K562 (cell line): ENCODE data around the gene GP2.

Experiments used
- CCAR2 ChIP-seq: fragments of 200-400 bp; formaldehyde crosslinking; IDR thresholded peaks from 2 replicates; pipeline ENCODE4 v1.6.1; 2017; ENCODE audit warnings: mild to moderate bottlenecking, low read depth, low read length
- DIDO1 ChIP-seq: fragments of 450-650 bp; IDR thresholded peaks from 2 replicates; pipeline ENCODE4 v1.6.1; 2016; ENCODE audit warnings: low read depth, missing biosample characterization, missing genetic modification characterization
- EZH2 ChIP-seq: IDR thresholded peaks from 2 replicates; pipeline ENCODE4 v1.6.1; 2012; ENCODE audit warnings: low read depth, mild to moderate bottlenecking, inconsistent platforms, low read length, borderline replicate concordance
- JUND ChIP-seq, 2 experiments: IDR thresholded peaks; 2 replicates in 1 of 2; 3 replicates in 1 of 2; pipeline ENCODE4 v1.6.1; 2011; ENCODE audit warnings: borderline replicate concordance in 2 of 2, low read depth in 2 of 2, low read length in 2 of 2, improper control_type of control experiment in 1 of 2, missing biosample characterization in 1 of 2, missing genetic modification characterization in 1 of 2, missing genetic modification reagents in 1 of 2
- KLF16 ChIP-seq: IDR thresholded peaks from 2 replicates; pipeline ENCODE4 v1.6.1; 2016; ENCODE audit warnings: antibody characterized with exemption
- NR2C2 ChIP-seq, 2 experiments: fragments of 200-800 bp in 1 of 2; sonication (Bioruptor generic) in 1 of 2; sonication (generic) in 1 of 2; formaldehyde crosslinking in 1 of 2; IDR thresholded peaks; 2 replicates each; pipeline versions ENCODE4 v1.6.1 to v1.8.0; 2016 to 2022; ENCODE audit warnings: mild to moderate bottlenecking in 1 of 2, missing compliant biosample characterization in 1 of 2, missing genetic modification characterization in 1 of 2, missing genetic modification reagents in 1 of 2
- PHTF2 ChIP-seq: fragments of 250-450 bp; sonication (Bioruptor Pico); IDR thresholded peaks from 2 replicates; pipeline ENCODE4 v1.5.0; 2021; ENCODE audit warnings: mild to moderate bottlenecking
- POLR2G ChIP-seq: fragments of 200-400 bp; formaldehyde crosslinking; IDR thresholded peaks from 2 replicates; pipeline ENCODE4 v1.6.1; 2017; ENCODE audit warnings: low read depth, mild to moderate bottlenecking, antibody characterized with exemption, low read length, moderate library complexity
- SREBF2 ChIP-seq: sonication (generic); formaldehyde crosslinking; IDR thresholded peaks from 2 replicates; pipeline ENCODE4 v1.4.0; 2020; ENCODE audit warnings: mild to moderate bottlenecking, missing genetic modification reagents
- TFAP4 ChIP-seq: sonication (generic); formaldehyde crosslinking; IDR thresholded peaks from 2 replicates; pipeline ENCODE4 v1.8.0; 2022; ENCODE audit warnings: missing genetic modification reagents, mild to moderate bottlenecking, moderate library complexity, borderline replicate concordance
- ZBTB40 ChIP-seq, 2 experiments: fragments of 450-650 bp in 1 of 2; sonication (generic) in 1 of 2; formaldehyde crosslinking in 1 of 2; IDR thresholded peaks; 2 replicates each; pipeline versions ENCODE4 v1.7.1 to v1.9.0; 2016 to 2022; ENCODE audit warnings: inconsistent platforms in 1 of 2, mild to moderate bottlenecking in 1 of 2, missing genetic modification reagents in 1 of 2
- ZNF280B ChIP-seq: fragments of 250-450 bp; sonication (Bioruptor Pico); IDR thresholded peaks from 2 replicates; pipeline ENCODE4 v1.5.1; 2021; ENCODE audit warnings: mild to moderate bottlenecking

GRCh38 chr16:20307791-20308190, 19.5 kb downstream of the GP2 start:
- TF ChIP-seq JUND (IDR thresholded peaks at IDR 0.05; ENCODE audit: borderline replicate concordance, low read depth, low read length) (no peak), JUND (tag; IDR thresholded peaks at IDR 0.05; ENCODE audit: borderline replicate concordance, low read depth, low read length) (no peak), POLR2G (no peak), NR2C2 (CRISPR knock-in tag; IDR thresholded peaks at IDR 0.05) (no peak), NR2C2 (tag; IDR thresholded peaks at IDR 0.05) (no peak), KLF16 (no peak), PHTF2 (CRISPR knock-in tag) (no peak), DIDO1 (tag) (no peak), SREBF2 (CRISPR knock-in tag) (no peak), EZH2 (no peak), TFAP4 (no peak), ZNF280B (CRISPR knock-in tag) (no peak), ZBTB40 (IDR thresholded peaks at IDR 0.05) (no peak), ZBTB40 (CRISPR knock-in tag; IDR thresholded peaks at IDR 0.05) (no peak), CCAR2 (no peak)
